HEK293 (cell line): ENCODE data around the gene SERPINB6.

Experiments used
- ZBTB1 ChIP-seq: fragments of 450-650 bp; formaldehyde crosslinking; IDR thresholded peaks from 2 replicates; pipeline ENCODE4 v1.5.1; 2016; ENCODE audit warnings: missing biosample characterization, missing genetic modification characterization
- ZNF670 ChIP-seq: fragments of 450-650 bp; formaldehyde crosslinking; IDR thresholded peaks from 2 replicates; pipeline ENCODE4 v1.5.1; 2016; ENCODE audit warnings: missing biosample characterization, missing genetic modification characterization, low read depth
- TF ChIP-seq, protein P1 (sequence below): fragments of 450-650 bp; formaldehyde crosslinking; IDR thresholded peaks from 2 replicates; pipeline ENCODE4 v1.5.1; 2016; ENCODE audit warnings: missing biosample characterization, missing genetic modification characterization, low read depth

DNA sequence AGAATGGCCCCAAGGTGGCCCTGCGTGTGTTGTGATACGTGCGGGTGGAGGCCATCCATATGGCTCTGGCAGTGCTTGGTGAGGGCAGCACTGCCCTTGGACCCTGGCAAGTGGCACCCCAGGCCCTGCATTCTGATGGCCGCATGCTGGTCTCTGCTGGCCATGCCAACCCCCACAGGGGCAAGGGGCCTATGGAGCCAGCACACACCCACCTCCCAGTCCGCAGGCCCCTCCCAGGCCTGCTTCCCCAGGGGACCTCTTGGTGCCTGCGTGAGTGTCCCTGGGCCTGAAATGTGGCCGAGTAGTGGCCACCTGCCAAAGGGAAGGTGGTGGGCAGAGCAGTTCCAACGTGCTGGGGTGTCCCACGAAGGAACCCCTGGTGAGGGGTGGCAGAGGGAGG, 45.9 kb upstream of the SERPINB6 start:
- TF ChIP-seq, protein P1, sequence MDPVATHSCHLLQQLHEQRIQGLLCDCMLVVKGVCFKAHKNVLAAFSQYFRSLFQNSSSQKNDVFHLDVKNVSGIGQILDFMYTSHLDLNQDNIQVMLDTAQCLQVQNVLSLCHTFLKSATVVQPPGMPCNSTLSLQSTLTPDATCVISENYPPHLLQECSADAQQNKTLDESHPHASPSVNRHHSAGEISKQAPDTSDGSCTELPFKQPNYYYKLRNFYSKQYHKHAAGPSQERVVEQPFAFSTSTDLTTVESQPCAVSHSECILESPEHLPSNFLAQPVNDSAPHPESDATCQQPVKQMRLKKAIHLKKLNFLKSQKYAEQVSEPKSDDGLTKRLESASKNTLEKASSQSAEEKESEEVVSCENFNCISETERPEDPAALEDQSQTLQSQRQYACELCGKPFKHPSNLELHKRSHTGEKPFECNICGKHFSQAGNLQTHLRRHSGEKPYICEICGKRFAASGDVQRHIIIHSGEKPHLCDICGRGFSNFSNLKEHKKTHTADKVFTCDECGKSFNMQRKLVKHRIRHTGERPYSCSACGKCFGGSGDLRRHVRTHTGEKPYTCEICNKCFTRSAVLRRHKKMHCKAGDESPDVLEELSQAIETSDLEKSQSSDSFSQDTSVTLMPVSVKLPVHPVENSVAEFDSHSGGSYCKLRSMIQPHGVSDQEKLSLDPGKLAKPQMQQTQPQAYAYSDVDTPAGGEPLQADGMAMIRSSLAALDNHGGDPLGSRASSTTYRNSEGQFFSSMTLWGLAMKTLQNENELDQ (tag by site-specific recombination): no peak
- TF ChIP-seq ZBTB1 (tag by site-specific recombination) (no peak), ZNF670 (tag by site-specific recombination) (no peak)
